Measurements from ENCODE around the gene C7orf25. TPM values are rescaled to one million over a fixed set of nuclear protein-coding genes. Genes with fewer than 3 reads are reported as not detected.

C7orf25 gene
- total RNA-seq, 6 donors from 2014 or later: 8.7 to 31.4 (median 10.4) TPM

DNA sequence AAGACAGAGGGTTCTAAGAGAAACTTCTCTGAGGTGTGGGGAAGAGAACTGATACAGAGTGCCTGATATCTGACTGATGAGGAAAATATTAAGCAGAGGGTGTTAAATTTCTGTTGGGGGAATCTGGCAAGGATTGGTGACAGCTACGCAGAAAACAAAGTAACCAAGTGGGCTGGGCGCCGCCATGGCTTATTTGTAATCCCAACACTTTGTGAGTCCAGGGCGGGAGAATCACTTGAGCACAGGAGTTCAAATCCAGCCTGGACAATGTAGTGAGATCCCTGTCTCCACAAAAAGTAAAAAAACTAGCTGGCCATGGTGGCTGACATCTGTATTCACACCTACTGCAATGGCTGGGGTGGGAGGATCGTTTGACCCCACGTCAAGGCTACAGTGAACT, 2.1 kb upstream of the C7orf25 start:
- 74 to 77% methylated on average over 6 of the region's 6 CpGs for WGBS, 2 donors
- H3K36me3 ChIP-seq: peaks cover 0 to 37% (median 11%) of the 10 kb centered on the region in 4 donors
- DNase-seq (no peak), ATAC-seq (ENCODE audit: low FRiP score in 2 of 2) (no peak)
- no peaks in the 10 kb centered on the region for H3K9me3 ChIP-seq
- H3K27me3 ChIP-seq: no peaks in the 10 kb centered on the region
- peak overlapping the region in 2 of 4 donors; percentile 54 to 61 for H3K27ac ChIP-seq
- peaks cover 14 to 51% (median 31%) of the 10 kb centered on the region in 4 donors for H3K4me1 ChIP-seq
- H3K4me3 ChIP-seq: no peak overlapping the region
- TF ChIP-seq POLR2AphosphoS5 (IDR thresholded peaks at IDR 0.05): no peak
- no peak for TF ChIP-seq EP300 (IDR thresholded peaks at IDR 0.05)
- TF ChIP-seq, protein P1, sequence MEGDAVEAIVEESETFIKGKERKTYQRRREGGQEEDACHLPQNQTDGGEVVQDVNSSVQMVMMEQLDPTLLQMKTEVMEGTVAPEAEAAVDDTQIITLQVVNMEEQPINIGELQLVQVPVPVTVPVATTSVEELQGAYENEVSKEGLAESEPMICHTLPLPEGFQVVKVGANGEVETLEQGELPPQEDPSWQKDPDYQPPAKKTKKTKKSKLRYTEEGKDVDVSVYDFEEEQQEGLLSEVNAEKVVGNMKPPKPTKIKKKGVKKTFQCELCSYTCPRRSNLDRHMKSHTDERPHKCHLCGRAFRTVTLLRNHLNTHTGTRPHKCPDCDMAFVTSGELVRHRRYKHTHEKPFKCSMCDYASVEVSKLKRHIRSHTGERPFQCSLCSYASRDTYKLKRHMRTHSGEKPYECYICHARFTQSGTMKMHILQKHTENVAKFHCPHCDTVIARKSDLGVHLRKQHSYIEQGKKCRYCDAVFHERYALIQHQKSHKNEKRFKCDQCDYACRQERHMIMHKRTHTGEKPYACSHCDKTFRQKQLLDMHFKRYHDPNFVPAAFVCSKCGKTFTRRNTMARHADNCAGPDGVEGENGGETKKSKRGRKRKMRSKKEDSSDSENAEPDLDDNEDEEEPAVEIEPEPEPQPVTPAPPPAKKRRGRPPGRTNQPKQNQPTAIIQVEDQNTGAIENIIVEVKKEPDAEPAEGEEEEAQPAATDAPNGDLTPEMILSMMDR (IDR thresholded peaks at IDR 0.05): no peak
- TF ChIP-seq POLR2A (IDR thresholded peaks at IDR 0.05): no peak

DNA sequence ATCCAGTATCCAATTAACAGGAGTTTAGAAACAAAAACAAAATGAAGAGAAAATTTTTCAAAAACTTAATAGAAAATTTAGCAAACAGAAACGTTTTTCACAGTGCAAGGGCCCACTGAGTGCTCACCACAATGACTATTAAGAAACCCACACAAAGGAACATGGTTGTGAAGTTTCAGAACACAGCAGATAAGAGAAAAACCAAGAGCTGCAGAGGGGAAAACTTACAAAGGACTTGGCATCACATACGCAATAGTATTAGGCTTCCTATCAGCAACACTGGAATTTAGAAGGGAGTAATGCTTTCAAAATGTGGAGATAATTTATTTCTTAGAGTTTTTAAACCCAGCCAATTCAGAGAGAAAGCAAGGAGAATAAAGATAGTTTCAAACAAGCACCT, 1.7 kb upstream of the C7orf25 start:
- TF ChIP-seq EP300 (IDR thresholded peaks at IDR 0.05): no peak
- no peak for TF ChIP-seq POLR2AphosphoS5 (IDR thresholded peaks at IDR 0.05)
- no peak for TF ChIP-seq POLR2A (IDR thresholded peaks at IDR 0.05)
- TF ChIP-seq, protein P1 (IDR thresholded peaks at IDR 0.05): no peak
- ATAC-seq (ENCODE audit: low FRiP score in 2 of 2) (no peak), DNase-seq (no peak)
- Histone ChIP-seq H3K9me3 (no peaks in the 10 kb centered on the region), H3K4me3 (no peak overlapping the region), H3K27ac (peak overlapping the region in 2 of 4 donors; percentile 54 to 61), H3K4me1 (peaks cover 14 to 55% (median 31%) of the 10 kb centered on the region in 4 donors), H3K36me3 (peaks cover 0 to 32% (median 9%) of the 10 kb centered on the region in 4 donors), H3K27me3 (no peaks in the 10 kb centered on the region)
- 51 to 63% methylated on average over 2 of the region's 2 CpGs for WGBS, 2 donors

DNA sequence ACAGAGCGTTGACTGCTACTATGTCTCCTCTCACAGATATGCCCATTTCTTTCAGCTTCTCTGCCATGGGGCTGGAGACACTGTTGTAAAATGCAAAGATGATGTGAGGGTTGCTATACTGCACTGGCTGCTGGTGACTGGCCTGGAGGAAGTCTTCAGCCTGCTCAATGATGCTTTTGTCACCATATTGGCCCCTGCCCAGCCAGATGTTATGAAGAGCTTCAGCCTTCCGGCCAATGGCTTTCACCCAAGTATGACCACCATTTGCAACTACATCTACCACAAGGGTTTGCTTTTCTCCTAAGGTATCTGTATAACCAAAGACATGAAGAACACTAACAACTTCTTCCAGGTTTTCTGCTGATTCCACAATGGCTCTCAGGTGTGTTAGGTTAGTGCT, 1.6 kb downstream of the C7orf25 start:
- Histone ChIP-seq H3K4me3 (peak overlapping the region in 1 of 4 donors; percentile 74), H3K27ac (peak overlapping the region in 1 of 4 donors; percentile 96), H3K36me3 (no peaks in the 10 kb centered on the region), H3K27me3 (no peaks in the 10 kb centered on the region), H3K4me1 (peaks cover 14 to 63% (median 34%) of the 10 kb centered on the region in 4 donors), H3K9me3 (no peaks in the 10 kb centered on the region)
- WGBS, 2 donors: 94% methylated on average over 2 of the region's 2 CpGs
- TF ChIP-seq, protein P1 (IDR thresholded peaks at IDR 0.05): no peak
- TF ChIP-seq EP300 (IDR thresholded peaks at IDR 0.05) (no peak), POLR2A (IDR thresholded peaks at IDR 0.05) (no peak), POLR2AphosphoS5 (IDR thresholded peaks at IDR 0.05) (no peak)
- no peak for DNase-seq
- ATAC-seq (ENCODE audit: low FRiP score in 2 of 2): no peak

DNA sequence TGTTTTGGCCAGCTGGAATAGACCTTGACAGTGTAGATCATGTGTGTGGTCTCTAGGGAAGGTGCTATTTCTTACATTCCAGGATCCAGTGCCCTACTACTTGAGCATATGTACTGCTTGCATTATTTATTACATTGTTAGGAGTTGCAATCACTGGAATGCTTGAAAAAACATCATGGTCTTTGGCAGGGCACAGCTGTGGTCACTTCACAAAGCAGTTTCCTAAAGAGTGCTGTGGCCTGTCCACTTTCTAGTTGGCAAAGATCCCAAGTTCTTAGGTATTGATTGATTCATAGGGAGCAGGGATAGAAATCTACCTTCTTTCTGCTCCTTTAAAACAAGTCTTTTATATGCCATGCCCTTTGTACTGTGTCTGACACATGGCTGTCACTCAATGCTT, 4.6 kb downstream of the C7orf25 start:
- no peaks in the 10 kb centered on the region for H3K27me3 ChIP-seq
- H3K36me3 ChIP-seq: no peaks in the 10 kb centered on the region
- DNase-seq: no peak
- peaks cover 10 to 42% (median 18%) of the 10 kb centered on the region in 4 donors for H3K4me1 ChIP-seq
- H3K4me3 ChIP-seq: no peak overlapping the region
- H3K27ac ChIP-seq: peak overlapping the region in 2 of 4 donors; percentile 9 to 67
- TF ChIP-seq, protein P1 (IDR thresholded peaks at IDR 0.05): no peak
- TF ChIP-seq POLR2A (IDR thresholded peaks at IDR 0.05): no peak
- H3K9me3 ChIP-seq: no peaks in the 10 kb centered on the region
- ATAC-seq (ENCODE audit: low FRiP score in 2 of 2): no peak

DNA sequence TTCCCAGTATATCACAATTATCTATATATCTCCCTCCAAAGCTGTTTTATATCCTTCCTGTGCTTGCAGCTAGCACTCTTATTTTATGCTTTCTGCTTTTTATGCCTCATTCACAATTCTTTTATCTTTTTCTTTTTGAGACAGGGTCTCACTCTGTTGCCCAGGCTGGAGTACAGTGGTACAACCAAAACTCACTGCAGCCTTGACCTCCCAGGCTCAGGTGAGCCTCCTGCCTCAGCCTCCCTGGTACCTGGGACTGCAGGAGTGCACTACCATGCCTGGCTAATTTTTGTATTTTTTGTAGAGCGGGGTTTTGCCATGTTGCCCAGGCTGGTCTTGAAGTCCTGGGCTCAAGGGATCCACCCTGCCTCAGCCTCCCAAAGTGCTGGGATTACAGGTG, 5.7 kb downstream of the C7orf25 start:
- Histone ChIP-seq H3K27me3 (no peaks in the 10 kb centered on the region), H3K36me3 (no peaks in the 10 kb centered on the region), H3K27ac (no peak overlapping the region), H3K4me3 (no peak overlapping the region), H3K4me1 (peaks cover 7 to 38% (median 14%) of the 10 kb centered on the region in 4 donors), H3K9me3 (no peaks in the 10 kb centered on the region)
- no peak for ATAC-seq (ENCODE audit: low FRiP score in 2 of 2)
- 100% methylated on average over 1 of the region's 1 CpG for WGBS, 2 donors
- no peak for DNase-seq
- TF ChIP-seq POLR2AphosphoS5 (IDR thresholded peaks at IDR 0.05) (no peak), POLR2A (IDR thresholded peaks at IDR 0.05) (no peak), EP300 (IDR thresholded peaks at IDR 0.05) (no peak)
- TF ChIP-seq, protein P1 (IDR thresholded peaks at IDR 0.05): no peak
